GM12878 (cell line): ENCODE results near the gene MT1H. TPM values are rescaled to one million over a fixed set of nuclear protein-coding genes. Genes with fewer than 3 reads are reported as not detected.

Experiments used
- ATAC-seq: fragments of 200-7000 bp; cut with Tn5 transposase; 3 replicates; pipeline ENCODE4 v1.9.1; 2020; ENCODE audit warnings: mild to moderate bottlenecking, moderate library complexity
- BruUV-seq: library from RNA; stranded (reverse); fragments of 400-500 nt; replicated peaks from 2 replicates; lab custom pipeline; 2021; lab: Mats Ljungman, UMichigan
- CTCF ChIA-PET: fragments of 300-600 bp; sonication (Branson Sonifier 250); formaldehyde crosslinking; extraction: SDS; loops from one replicate; lab custom pipeline; 2021; ENCODE audit warnings: inconsistent platforms; lab: Yijun Ruan, JAX
- POLR2A ChIA-PET: fragments of 350-600 bp; formaldehyde crosslinking; extraction: SDS; loops from one replicate; lab custom pipeline; 2021; ENCODE audit warnings: inconsistent platforms; lab: Charles Lee
- RAD21 ChIA-PET: fragments of 300-600 bp; sonication (Branson Sonifier 250); formaldehyde crosslinking; loops from one replicate; lab custom pipeline; 2023; ENCODE audit warnings: antibody characterized with exemption; ENCODE audit not compliant: unreplicated experiment; lab: Charles Lee
- SMC1A ChIA-PET: fragments of 300-600 bp; sonication (Branson Sonifier 250); formaldehyde crosslinking; loops from one replicate; lab custom pipeline; 2023; ENCODE audit not compliant: unreplicated experiment, uncharacterized antibody; lab: Charles Lee
- DNase-seq: peaks from one replicate; pipeline ENCODE4 v3.0.0-alpha.2; 2011; ENCODE audit warnings: low read depth, low spot score
- FAIRE-seq: peaks from 3 replicates; lab custom pipeline; 2011; peaks lifted over from hg19 to GRCh38; lab: Jason Lieb, UNC
- H2AFZ ChIP-seq: 2 replicates; pipeline ENCODE4 v1.6.0; 2011; ENCODE audit warnings: low read depth, low read length, control low read depth; ENCODE audit not compliant: control insufficient read depth
- H3K27ac ChIP-seq: 2 replicates; pipeline ENCODE4 v1.5.1; 2011; ENCODE audit warnings: control low read depth; ENCODE audit not compliant: control insufficient read depth, insufficient read depth
- H3K27me3 ChIP-seq, 2 experiments: replicated peaks in 1 of 2; 2 replicates each; pipeline versions ENCODE4 v1.6.0 to v1.6.1; 2011; ENCODE audit warnings: low read length in 1 of 2; ENCODE audit not compliant: control insufficient read depth in 2 of 2, insufficient read depth in 2 of 2
- H3K36me3 ChIP-seq, 2 experiments: 2 replicates each; pipeline ENCODE4 v1.5.1; 2011; ENCODE audit warnings: low read length in 1 of 2; ENCODE audit not compliant: control insufficient read depth in 2 of 2, insufficient read depth in 2 of 2
- H3K4me1 ChIP-seq: 2 replicates; pipeline ENCODE4 v1.6.1; 2011; ENCODE audit warnings: mild to moderate bottlenecking, low read length, moderate library complexity, mixed read lengths; ENCODE audit not compliant: control insufficient read depth, insufficient read depth
- H3K4me2 ChIP-seq: 2 replicates; pipeline ENCODE4 v1.6.0; 2011; ENCODE audit warnings: control low read depth; ENCODE audit not compliant: control insufficient read depth, insufficient read depth
- H3K4me3 ChIP-seq: fragments of 200-600 bp; sonication (generic); 2 replicates; pipeline ENCODE4 v1.5.1; 2016
- H3K79me2 ChIP-seq: 2 replicates; pipeline ENCODE4 v1.6.0; 2011; ENCODE audit warnings: low read length; ENCODE audit not compliant: control insufficient read depth, insufficient read depth
- H3K9ac ChIP-seq: 2 replicates; pipeline ENCODE4 v1.8.0; 2011; ENCODE audit warnings: low read length, control low read depth, mixed read lengths; ENCODE audit not compliant: control insufficient read depth, insufficient read depth
- H3K9me3 ChIP-seq: replicated peaks from 3 replicates; pipeline ENCODE4 v1.5.1; 2011; ENCODE audit warnings: mild to moderate bottlenecking, low read length; ENCODE audit not compliant: control insufficient read depth, insufficient read depth
- H4K20me1 ChIP-seq: 2 replicates; pipeline ENCODE4 v1.6.0; 2011; ENCODE audit not compliant: control insufficient read depth, insufficient read depth
- BCLAF1 ChIP-seq: fragments of 450-650 bp; IDR thresholded peaks from 2 replicates; pipeline ENCODE4 v1.6.1; 2017; ENCODE audit warnings: antibody characterized with exemption, mild to moderate bottlenecking, moderate library complexity
- CEBPZ ChIP-seq: fragments of 150-350 bp; IDR thresholded peaks from 2 replicates; pipeline ENCODE4 v1.6.1; 2016; ENCODE audit warnings: low read depth, low read length
- CHD4 ChIP-seq: fragments of 200-600 bp; sonication (generic); IDR thresholded peaks from 2 replicates; pipeline ENCODE4 v1.6.1; 2016; ENCODE audit warnings: mild to moderate bottlenecking
- CREB1 ChIP-seq: IDR thresholded peaks from 2 replicates; pipeline ENCODE4 v1.6.1; 2012; ENCODE audit warnings: low read depth, mild to moderate bottlenecking, inconsistent platforms
- ELK1 ChIP-seq: IDR thresholded peaks from 2 replicates; pipeline ENCODE4 v1.6.1; 2012; ENCODE audit warnings: low read depth, low read length, improper control_type of control experiment
- FOXK2 ChIP-seq: fragments of 450-650 bp; IDR thresholded peaks from 2 replicates; pipeline ENCODE4 v1.6.1; 2017; ENCODE audit warnings: mild to moderate bottlenecking, moderate library complexity
- HDAC2 ChIP-seq: fragments of 200-600 bp; sonication (generic); IDR thresholded peaks from 2 replicates; pipeline ENCODE4 v1.6.1; 2017
- HDGF ChIP-seq: fragments of 450-650 bp; IDR thresholded peaks from 2 replicates; pipeline ENCODE4 v1.6.1; 2016; ENCODE audit warnings: antibody characterized with exemption
- KAT2A ChIP-seq: conservative IDR thresholded peaks from 2 replicates; pipeline ENCODE4 v1.6.1; 2011; ENCODE audit warnings: low read depth, low read length; ENCODE audit not compliant: control insufficient read depth
- USF1 ChIP-seq: IDR thresholded peaks from 2 replicates; pipeline ENCODE4 v1.6.1; 2011; ENCODE audit warnings: borderline replicate concordance, low read depth, mild to moderate bottlenecking, moderate library complexity, mixed read lengths, low read length; ENCODE audit not compliant: insufficient read depth; ENCODE audit errors: extremely low read length
- ZBTB33 ChIP-seq: fragments of 450-650 bp; IDR thresholded peaks from 2 replicates; pipeline ENCODE4 v1.6.1; 2017; ENCODE audit warnings: mild to moderate bottlenecking
- WGBS: methylation state at CpG from one replicate; pipeline ENCODE4 v1.1.6; 2016; ENCODE audit warnings: low lambda C conversion rate; ENCODE audit not compliant: insufficient replicate concordance, insufficient coverage; ENCODE audit errors: missing lambda C conversion rate; 5-methylcytosine and 5-hydroxymethylcytosine counted together
- in situ Hi-C: fragments of 300-500 bp; cut with MboI; formaldehyde crosslinking; loops from 9 replicates; pipeline ENCODE4 v1.14.3; 2018; ENCODE audit warnings: mixed read lengths
- intact Hi-C: fragments of 100-400 bp; cut with micrococcal nuclease; formaldehyde crosslinking; loops from one replicate; pipeline ENCODE4 v1.14.2; 2022; ENCODE audit not compliant: unreplicated experiment
- polyA plus RNA-seq, 11 experiments: library from polyadenylated mRNA; depleted of rRNA in 4 of 11; unstranded in 6 of 11; stranded (reverse) in 5 of 11; fragments of >200 nt; fragmentation: Nextera tagmentation in 4 of 11; fragmentation: Illumina TruSeq in 1 of 11; extraction: Ambion mirVana in 4 of 11; extraction: Trizol in 1 of 11; gene quantifications; 1 replicate in 1 of 11; 2 replicates in 10 of 11; pipeline versions ENCODE4 v1.2.1 to v1.2.3, GENCODE V29; 2011 to 2016; ENCODE audit warnings: inconsistent platforms in 2 of 11, missing spikeins in 2 of 11, low read depth in 1 of 11
- total RNA-seq, 4 experiments: library from RNA; depleted of rRNA in 3 of 4; stranded (reverse); fragments of >200 nt in 3 of 4; fragmentation: Illumina TruSeq in 1 of 4; extraction: Trizol in 1 of 4; gene quantifications; 2 replicates each; pipeline versions ENCODE4 v1.2.1 to v1.2.3, GENCODE V29; 2013 to 2021

The MT1H gene
- total and polyA plus RNA-seq, 10 of the 15 experiments (the other 5 are each of a cell fraction or from before 2014, with no cell fraction given): 0.40 to 6.0 (median 1.1) TPM; not detected in 2

- BruUV-seq: no TSS peak
- no peak for DNase-seq
- WGBS: 11% methylated on average over 9 of the region's 9 CpGs
- in situ Hi-C loops: no loop called here
- Histone ChIP-seq H3K9ac (no peak overlapping the region), H3K4me3 (no peak overlapping the region)
- TF ChIP-seq ELK1: no peak
- TF ChIP-seq CEBPZ: no peak
- no peak for TF ChIP-seq KAT2A
- TF ChIP-seq HDAC2: no peak
- TF ChIP-seq FOXK2: no peak
- no peak for TF ChIP-seq USF1
- TF ChIP-seq ZBTB33: no peak
- no peak for TF ChIP-seq HDGF
- no peak for TF ChIP-seq BCLAF1
- no peak for TF ChIP-seq CREB1
- TF ChIP-seq CHD4: no peak
- TF ChIP-seq, all 136 proteins: peak for 0
- no peaks in the 10 kb centered on the region for H3K9me3 ChIP-seq
- H2AFZ ChIP-seq: no peak overlapping the region
- peaks cover 18 to 24% of the 10 kb centered on the region in 2 experiments for H3K27me3 ChIP-seq
- intact Hi-C loops: no loop called here
- ChIA-PET SMC1A (no interaction called here), POLR2A (no interaction called here), CTCF (no interaction called here), RAD21 (no interaction called here)
- no peaks in the 10 kb centered on the region for H3K79me2 ChIP-seq
- no peak for FAIRE-seq
- no peak for ATAC-seq
- no peaks in the 10 kb centered on the region for H3K4me1 ChIP-seq
- no peak overlapping the region for H3K27ac ChIP-seq
- no peak overlapping the region for H3K4me2 ChIP-seq
- H3K36me3 ChIP-seq: no peaks in the 10 kb centered on the region
- no peaks in the 10 kb centered on the region for H4K20me1 ChIP-seq
Measured at GRCh38 chr16:56636616-56637413, 32.8 kb upstream of the MT1H start.
